SK-N-SH (cell line): ENCODE measurements around the gene LRR1. TPM values are rescaled to one million over a fixed set of nuclear protein-coding genes. Genes with fewer than 3 reads are reported as not detected.

ENCODE experiments used
- CTCF ChIA-PET: fragments of 300-600, 350-600 bp; formaldehyde crosslinking; extraction: SDS; loops from one replicate; lab custom pipeline; 2021; lab: Yijun Ruan, JAX
- POLR2A ChIA-PET: fragments of 350-600 bp; sonication (Branson Sonifier 250); formaldehyde crosslinking; extraction: SDS; loops from one replicate; lab custom pipeline; 2020; ENCODE audit warnings: antibody characterized with exemption, inconsistent platforms; lab: Yijun Ruan, JAX
- DNase-seq: peaks from one replicate; pipeline ENCODE4 v3.0.0; 2012
- H2AFZ ChIP-seq: fragments of 200-600 bp; sonication (generic); 2 replicates; pipeline ENCODE4 v1.8.1; 2016; ENCODE audit warnings: antibody characterized with exemption, mild to moderate bottlenecking, low read depth
- H3F3A ChIP-seq: fragments of 200-600 bp; sonication (generic); replicated peaks from 2 replicates; pipeline ENCODE3; 2016; ENCODE audit warnings: antibody characterized with exemption, mild to moderate bottlenecking; ENCODE audit not compliant: insufficient read depth
- H3K27ac ChIP-seq, 2 experiments: fragments of 200-500 bp in 1 of 2; fragments of 200-600 bp in 1 of 2; sonication (Bioruptor generic) in 1 of 2; sonication (generic), shearing (Covaris generic) in 1 of 2; 2 replicates each; pipeline versions ENCODE4 v1.5.1 to v1.6.1; 2014 to 2016; ENCODE audit warnings: low read depth in 2 of 2, inconsistent platforms in 1 of 2, low read length in 1 of 2, mild to moderate bottlenecking in 1 of 2, mixed read lengths in 1 of 2
- H3K27me3 ChIP-seq: fragments of 200-600 bp; sonication (generic), shearing (Covaris generic); 2 replicates; pipeline ENCODE4 v1.6.1; 2016; ENCODE audit warnings: mixed run types; ENCODE audit not compliant: insufficient read depth
- H3K36me3 ChIP-seq, 2 experiments: fragments of 200-500 bp in 1 of 2; fragments of 200-600 bp in 1 of 2; sonication (Bioruptor generic) in 1 of 2; sonication (generic) in 1 of 2; replicated peaks in 1 of 2; 2 replicates each; pipeline versions ENCODE3 to v1.5.1; 2014 to 2016; ENCODE audit warnings: low read length in 1 of 2, mild to moderate bottlenecking in 1 of 2; ENCODE audit not compliant: insufficient read depth in 2 of 2, control insufficient read depth in 1 of 2
- H3K4me1 ChIP-seq, 2 experiments: fragments of 200-500 bp in 1 of 2; fragments of 200-600 bp in 1 of 2; sonication (Bioruptor generic) in 1 of 2; sonication (generic), shearing (Covaris generic) in 1 of 2; 2 replicates each; pipeline versions ENCODE4 v1.5.1 to v1.6.1; 2014 to 2016; ENCODE audit warnings: low read depth in 1 of 2, low read length in 1 of 2, mixed run types in 1 of 2; ENCODE audit not compliant: insufficient read depth in 2 of 2, control insufficient read depth in 1 of 2
- H3K4me2 ChIP-seq: fragments of 200-600 bp; sonication (generic), shearing (Covaris generic); 2 replicates; pipeline ENCODE4 v1.6.1; 2017; ENCODE audit warnings: mixed run types
- H3K4me3 ChIP-seq, 2 experiments: fragments of 200-500 bp in 1 of 2; fragments of 200-600 bp in 1 of 2; sonication (Bioruptor generic) in 1 of 2; sonication (generic), shearing (Covaris generic) in 1 of 2; 2 replicates each; pipeline versions ENCODE4 v1.5.1 to v1.8.1; 2014 to 2016; ENCODE audit warnings: low read depth in 2 of 2, inconsistent platforms in 1 of 2, low read length in 1 of 2, mild to moderate bottlenecking in 1 of 2, mixed read lengths in 1 of 2, moderate library complexity in 1 of 2
- H3K79me2 ChIP-seq: fragments of 200-600 bp; sonication (generic); 2 replicates; pipeline ENCODE4 v1.8.1; 2017; ENCODE audit warnings: mild to moderate bottlenecking; ENCODE audit not compliant: insufficient read depth
- H3K9ac ChIP-seq: fragments of 200-600 bp; sonication (generic); 2 replicates; pipeline ENCODE4 v1.6.1; 2017; ENCODE audit warnings: mixed run types
- H3K9me2 ChIP-seq: fragments of 200-600 bp; sonication (generic); 2 replicates; pipeline ENCODE4 v1.6.1; 2017; ENCODE audit warnings: mixed run types
- H3K9me3 ChIP-seq: fragments of 200-600 bp; sonication (generic); 2 replicates; pipeline ENCODE4 v1.6.1; 2017; ENCODE audit warnings: mixed run types, mild to moderate bottlenecking, moderate library complexity
- H4K20me1 ChIP-seq: fragments of 200-600 bp; sonication (generic); 2 replicates; pipeline ENCODE4 v1.6.1; 2017; ENCODE audit warnings: mild to moderate bottlenecking, mixed run types; ENCODE audit not compliant: insufficient read depth
- CHD2 ChIP-seq: fragments of 150-350 bp; IDR thresholded peaks from 2 replicates; pipeline ENCODE4 v1.6.1; 2018; ENCODE audit warnings: low read length; ENCODE audit not compliant: partially characterized antibody
- CTCF ChIP-seq: fragments of 200-600 bp; sonication (generic); IDR thresholded peaks from 2 replicates; pipeline ENCODE4 v1.6.1; 2017; ENCODE audit warnings: antibody characterized with exemption, mild to moderate bottlenecking, moderate library complexity
- EP300 ChIP-seq, 2 experiments: IDR thresholded peaks; 2 replicates each; pipeline versions ENCODE4 v1.4.0 to v1.6.1; 2012; ENCODE audit warnings: borderline replicate concordance in 1 of 2, low read depth in 1 of 2, low read length in 1 of 2
- FOSL2 ChIP-seq: IDR thresholded peaks from 2 replicates; pipeline ENCODE4 v1.4.0; 2012; ENCODE audit warnings: low read depth, mild to moderate bottlenecking, moderate library complexity, borderline replicate concordance
- FOXJ3 ChIP-seq: sonication (generic); formaldehyde crosslinking; IDR thresholded peaks from 2 replicates; pipeline ENCODE4 v1.5.1; 2020; ENCODE audit warnings: mild to moderate bottlenecking, missing genetic modification reagents
- FOXM1 ChIP-seq: IDR thresholded peaks from 2 replicates; pipeline ENCODE4 v1.4.0; 2012; ENCODE audit warnings: low read depth, mild to moderate bottlenecking
- GATA2 ChIP-seq: sonication (generic); formaldehyde crosslinking; IDR thresholded peaks from 2 replicates; pipeline ENCODE4 v1.5.0; 2020; ENCODE audit warnings: mild to moderate bottlenecking, missing genetic modification reagents
- JUND ChIP-seq: IDR thresholded peaks from 2 replicates; pipeline ENCODE4 v1.4.0; 2012
- MEF2A ChIP-seq: IDR thresholded peaks from 2 replicates; pipeline ENCODE4 v1.4.0; 2012; ENCODE audit warnings: low read depth, borderline replicate concordance
- MXI1 ChIP-seq: IDR thresholded peaks from 2 replicates; pipeline ENCODE4 v1.6.1; 2012; ENCODE audit warnings: mild to moderate bottlenecking, low read depth, low read length, improper control_type of control experiment
- NFIC ChIP-seq: IDR thresholded peaks from 2 replicates; pipeline ENCODE4 v1.4.0; 2012; ENCODE audit warnings: borderline replicate concordance
- NRF1 ChIP-seq: IDR thresholded peaks from 2 replicates; pipeline ENCODE4 v1.6.1; 2012; ENCODE audit warnings: low read depth, mild to moderate bottlenecking, low read length
- PBX3 ChIP-seq: IDR thresholded peaks from 2 replicates; pipeline ENCODE4; 2012
- POLR2AphosphoS5 ChIP-seq: IDR thresholded peaks from 2 replicates; pipeline ENCODE4 v1.6.1; 2012; ENCODE audit warnings: low read depth, low read length
- REST ChIP-seq: IDR thresholded peaks from 2 replicates; pipeline ENCODE4 v1.6.1; 2012; ENCODE audit warnings: mild to moderate bottlenecking, low read depth, low read length, moderate library complexity
- RXRA ChIP-seq: IDR thresholded peaks from 2 replicates; pipeline ENCODE4 v1.4.0; 2012; ENCODE audit warnings: low read depth, mild to moderate bottlenecking, borderline replicate concordance
- TCF12 ChIP-seq: IDR thresholded peaks from 2 replicates; pipeline ENCODE4 v1.4.0; 2012
- TEAD4 ChIP-seq: IDR thresholded peaks from 2 replicates; pipeline ENCODE4 v1.4.0; 2012; ENCODE audit warnings: mild to moderate bottlenecking, borderline replicate concordance; ENCODE audit not compliant: insufficient read depth
- USF1 ChIP-seq: IDR thresholded peaks from 2 replicates; pipeline ENCODE4 v1.4.0; 2012; ENCODE audit warnings: low read depth, borderline replicate concordance
- ZBTB33 ChIP-seq: IDR thresholded peaks from 2 replicates; pipeline ENCODE4 v1.4.0; 2012; ENCODE audit warnings: low read depth, borderline replicate concordance
- WGBS: methylation state at CpG from one replicate; pipeline ENCODE4 v1.1.6; 2017; ENCODE audit warnings: low lambda C conversion rate; 5-methylcytosine and 5-hydroxymethylcytosine counted together
- polyA plus RNA-seq, 3 experiments: library from polyadenylated mRNA; depleted of rRNA; stranded (reverse); fragments of >200 nt; gene quantifications; 2 replicates each; pipeline ENCODE4 v1.2.3, GENCODE V29; 2012

Gene LRR1
- polyA plus RNA-seq, 1 of the 3 experiments (the other 2 are of a cell fraction), result 9.3 TPM

GRCh38 chr14:49551569-49551968 lies 47.2 kb upstream of the LRR1 start:
- CTCF ChIA-PET, result interaction anchor here (1.5 to 3.7 kb wide), 6 partner anchors 30 to 90 kb away, joined by 4 to 27 read pairs (median 9); no protein-coding TSS in a partner anchor
- no peak overlapping the region for H2AFZ ChIP-seq
- H3K4me1 ChIP-seq, result peaks cover 0 to 4% of the 10 kb centered on the region in 2 experiments; a peak in 1 of 4 replicates
- no peaks in the 10 kb centered on the region for H3K79me2 ChIP-seq
- H3K4me2 ChIP-seq, result no peak overlapping the region
- H3F3A ChIP-seq, result no peaks in the 10 kb centered on the region
- no peaks in the 10 kb centered on the region for H3K9me3 ChIP-seq
- H3K4me3 ChIP-seq, result no peak overlapping the region
- no peaks in the 10 kb centered on the region for H4K20me1 ChIP-seq
- no peak overlapping the region for H3K27ac ChIP-seq
- H3K9ac ChIP-seq, result no peak overlapping the region
- no peak for TF ChIP-seq MXI1
- no peak for TF ChIP-seq PBX3
- no peak for TF ChIP-seq USF1
- TF ChIP-seq POLR2AphosphoS5, result no peak
- TF ChIP-seq CTCF, result no peak
- no peak for TF ChIP-seq ZBTB33
- TF ChIP-seq FOSL2, result no peak
- no peak for TF ChIP-seq NRF1
- TF ChIP-seq REST, result no peak
- TF ChIP-seq FOXM1, result no peak
- TF ChIP-seq EP300 (IDR thresholded peaks at IDR 0.05; ENCODE audit: borderline replicate concordance in 1 of 2, low read depth in 1 of 2, low read length in 1 of 2), result no peak
- no peak for TF ChIP-seq MEF2A
- TF ChIP-seq TEAD4, result no peak
- no peak for TF ChIP-seq CHD2
- TF ChIP-seq GATA2 (CRISPR knock-in tag), result no peak
- no peak for TF ChIP-seq JUND
- TF ChIP-seq NFIC, result no peak
- TF ChIP-seq TCF12, result no peak
- TF ChIP-seq RXRA, result no peak
- TF ChIP-seq FOXJ3, result no peak
- TF ChIP-seq, all 33 proteins: peak for 0
- DNase-seq, result no peak
- Histone ChIP-seq H3K36me3 (no peaks in the 10 kb centered on the region), H3K9me2 (no peaks in the 10 kb centered on the region), H3K27me3 (no peaks in the 10 kb centered on the region)
- POLR2A ChIA-PET, result no interaction called here
- 43% methylated on average over 2 of the region's 2 CpGs for WGBS
